MCF 10A (cell line): ENCODE data around the gene FADD. TPM values are rescaled to one million over a fixed set of nuclear protein-coding genes. Genes with fewer than 3 reads are reported as not detected.

ENCODE experiments used
- BruUV-seq: library from RNA; stranded (reverse); fragments of 400-500 nt; replicated peaks from 2 replicates; lab custom pipeline; 2021; lab: Mats Ljungman, UMichigan
- CTCF ChIA-PET: fragments of 300-600 bp; sonication (Branson Sonifier 250); formaldehyde crosslinking; extraction: SDS; loops from one replicate; lab custom pipeline; 2021; ENCODE audit warnings: antibody characterized with exemption, inconsistent platforms; lab: Yijun Ruan, JAX
- POLR2A ChIA-PET: fragments of 300-600, 350-650 bp; sonication (Branson Sonifier 250); formaldehyde crosslinking; extraction: SDS; loops from one replicate; lab custom pipeline; 2020; ENCODE audit warnings: antibody characterized with exemption, inconsistent platforms; lab: Yijun Ruan, JAX
- DNase-seq: peaks from one replicate; pipeline ENCODE4 v3.0.0-alpha.2; 2018; ENCODE audit not compliant: unreplicated experiment
- H3K27ac Mint-ChIP-seq: one replicate; pipeline ENCODE4 v1.8.0; 2022; ENCODE audit warnings: mild to moderate bottlenecking, low read depth, mixed read lengths; ENCODE audit not compliant: unreplicated experiment
- H3K27me3 Mint-ChIP-seq: one replicate; pipeline ENCODE4 v1.8.0; 2022; ENCODE audit warnings: mixed read lengths; ENCODE audit not compliant: insufficient read depth, unreplicated experiment
- H3K36me3 Mint-ChIP-seq: one replicate; pipeline ENCODE4 v1.8.0; 2022; ENCODE audit warnings: mild to moderate bottlenecking, moderate library complexity, mixed read lengths; ENCODE audit not compliant: insufficient read depth, unreplicated experiment
- H3K4me1 Mint-ChIP-seq: one replicate; pipeline ENCODE4 v1.8.0; 2022; ENCODE audit warnings: mixed read lengths; ENCODE audit not compliant: insufficient read depth, unreplicated experiment
- H3K4me3 Mint-ChIP-seq: one replicate; pipeline ENCODE4 v1.8.0; 2022; ENCODE audit warnings: mild to moderate bottlenecking, moderate library complexity, mixed read lengths; ENCODE audit not compliant: unreplicated experiment
- H3K9me3 Mint-ChIP-seq: one replicate; pipeline ENCODE4 v1.8.0; 2022; ENCODE audit warnings: mixed read lengths; ENCODE audit not compliant: unreplicated experiment
- intact Hi-C: fragments of 100-400 bp; cut with micrococcal nuclease; formaldehyde crosslinking; loops from 2 replicates; pipeline ENCODE4 v1.14.1; 2022
- total RNA-seq: library from RNA; stranded (reverse); gene quantifications from 2 replicates; pipeline ENCODE4 v1.2.3, GENCODE V29; 2022
- TF ChIP-seq, protein P1 (sequence below): fragments of 200-600 bp; IDR thresholded peaks from one replicate; pipeline ENCODE4 v1.8.0; 2022; ENCODE audit warnings: antibody characterized with exemption, mild to moderate bottlenecking; ENCODE audit not compliant: unreplicated experiment

Gene FADD
- total RNA-seq, 1 experiment from 2014 or later, result 37.1 TPM

DNA sequence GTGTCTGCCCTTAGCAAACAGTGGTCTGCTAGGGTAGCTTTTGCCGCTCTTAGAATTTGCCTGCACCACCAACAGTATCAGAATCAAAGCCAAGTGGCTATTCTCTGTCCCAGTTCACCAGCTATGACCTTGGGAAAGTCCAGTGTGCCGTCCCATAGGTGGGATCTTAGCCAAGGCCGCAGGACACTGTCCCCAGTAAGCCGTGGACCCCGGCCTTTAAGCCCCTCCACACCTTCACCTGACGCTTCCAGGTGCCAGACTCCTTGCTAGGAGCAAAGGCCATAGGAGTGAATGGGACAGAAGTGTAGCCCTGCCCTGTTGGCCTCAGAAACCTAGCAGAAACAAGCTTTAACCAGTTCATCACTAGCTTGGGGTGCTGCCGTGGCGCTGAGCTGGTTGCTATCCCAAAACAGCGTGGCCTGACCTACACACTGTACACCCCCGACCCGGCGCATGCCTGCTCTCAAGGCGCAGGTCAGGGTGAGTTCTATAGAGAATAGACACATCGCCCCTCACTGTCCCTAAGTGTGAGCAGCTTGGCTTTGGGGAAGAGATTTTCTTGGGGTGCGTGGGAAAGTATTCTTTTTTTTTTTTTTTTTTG lies 4.5 kb downstream of the FADD start:
- ChIA-PET CTCF (interaction anchor here (0.7 to 1.1 kb wide), 2 partner anchors 298 to 317 kb away, joined by 3 to 4 read pairs; no protein-coding TSS in a partner anchor), POLR2A (interaction anchor here (0.9 kb wide), 1 partner anchor 12 kb away, joined by 3 read pairs; no protein-coding TSS in a partner anchor)
- BruUV-seq, result no TSS peak
- H3K36me3 Mint-ChIP-seq, result peaks cover 64% of the 10 kb centered on the region
- H3K9me3 Mint-ChIP-seq, result no peaks in the 10 kb centered on the region
- H3K4me3 Mint-ChIP-seq, result no peak overlapping the region
- H3K4me1 Mint-ChIP-seq, result peaks cover 34% of the 10 kb centered on the region
- DNase-seq, result no peak
- intact Hi-C loops, result no loop called here
- no peaks in the 10 kb centered on the region for H3K27me3 Mint-ChIP-seq
- TF ChIP-seq, protein P1, sequence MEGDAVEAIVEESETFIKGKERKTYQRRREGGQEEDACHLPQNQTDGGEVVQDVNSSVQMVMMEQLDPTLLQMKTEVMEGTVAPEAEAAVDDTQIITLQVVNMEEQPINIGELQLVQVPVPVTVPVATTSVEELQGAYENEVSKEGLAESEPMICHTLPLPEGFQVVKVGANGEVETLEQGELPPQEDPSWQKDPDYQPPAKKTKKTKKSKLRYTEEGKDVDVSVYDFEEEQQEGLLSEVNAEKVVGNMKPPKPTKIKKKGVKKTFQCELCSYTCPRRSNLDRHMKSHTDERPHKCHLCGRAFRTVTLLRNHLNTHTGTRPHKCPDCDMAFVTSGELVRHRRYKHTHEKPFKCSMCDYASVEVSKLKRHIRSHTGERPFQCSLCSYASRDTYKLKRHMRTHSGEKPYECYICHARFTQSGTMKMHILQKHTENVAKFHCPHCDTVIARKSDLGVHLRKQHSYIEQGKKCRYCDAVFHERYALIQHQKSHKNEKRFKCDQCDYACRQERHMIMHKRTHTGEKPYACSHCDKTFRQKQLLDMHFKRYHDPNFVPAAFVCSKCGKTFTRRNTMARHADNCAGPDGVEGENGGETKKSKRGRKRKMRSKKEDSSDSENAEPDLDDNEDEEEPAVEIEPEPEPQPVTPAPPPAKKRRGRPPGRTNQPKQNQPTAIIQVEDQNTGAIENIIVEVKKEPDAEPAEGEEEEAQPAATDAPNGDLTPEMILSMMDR, result no peak
- H3K27ac Mint-ChIP-seq, result peak overlapping the region; percentile 61

DNA sequence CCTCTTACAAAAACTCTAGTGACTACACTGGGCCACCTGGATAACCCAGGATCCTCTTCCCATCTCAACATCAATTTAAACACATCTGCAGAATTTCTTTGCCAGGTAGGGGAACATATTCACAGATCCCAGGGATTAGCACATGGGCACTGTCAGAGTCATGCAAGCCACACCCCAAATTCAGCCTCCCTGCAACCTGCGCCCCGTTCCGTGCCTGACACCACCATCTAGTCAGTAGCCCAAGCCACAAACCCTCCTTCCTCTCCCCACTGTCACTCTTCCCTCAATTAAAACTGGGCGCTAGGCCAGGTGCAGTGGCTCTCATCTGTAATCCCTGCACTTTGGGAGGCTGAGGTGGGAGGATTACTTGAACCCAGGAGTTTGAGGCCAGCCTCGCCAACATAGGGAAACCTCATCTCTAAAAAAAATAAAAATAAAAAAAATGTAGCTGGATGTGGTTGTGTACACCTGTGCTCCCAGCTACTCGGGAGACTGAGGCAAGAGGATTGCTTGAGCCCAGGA lies 6.4 kb downstream of the FADD start:
- Mint-ChIP-seq H3K36me3 (peaks cover 64% of the 10 kb centered on the region), H3K27ac (no peak overlapping the region), H3K27me3 (no peaks in the 10 kb centered on the region), H3K4me1 (peaks cover 32% of the 10 kb centered on the region), H3K9me3 (no peaks in the 10 kb centered on the region), H3K4me3 (no peak overlapping the region)
- intact Hi-C loops, result no loop called here
- TF ChIP-seq, protein P1, result no peak
- no TSS peak for BruUV-seq
- DNase-seq, result no peak
- ChIA-PET CTCF (no interaction called here), POLR2A (interaction anchor here (0.6 kb wide), 1 partner anchor 34 kb away, joined by 3 read pairs; no protein-coding TSS in a partner anchor)

DNA sequence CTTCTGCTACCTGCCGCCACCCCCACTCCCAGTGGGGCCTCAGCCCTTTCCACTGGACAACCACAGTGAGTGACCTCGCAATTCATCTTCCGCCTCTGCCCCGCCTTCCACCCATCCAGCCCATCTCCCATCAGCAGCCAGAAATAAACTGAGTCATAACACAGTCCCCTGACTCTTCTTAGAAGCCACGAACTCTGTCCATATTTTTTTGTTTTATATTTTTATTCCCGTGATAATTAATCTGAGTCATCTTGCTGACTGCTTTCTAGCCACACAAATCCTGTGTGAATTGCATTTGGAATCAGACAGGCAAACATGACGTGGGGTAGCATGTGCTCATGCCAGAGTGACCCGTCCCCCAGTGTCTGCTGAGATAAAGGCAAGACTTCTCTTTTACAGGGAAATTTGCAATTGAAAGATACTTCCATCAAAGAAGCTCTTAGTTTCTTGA lies 7.0 kb downstream of the FADD start:
- Mint-ChIP-seq H3K27me3 (no peaks in the 10 kb centered on the region), H3K27ac (no peak overlapping the region), H3K4me3 (no peak overlapping the region), H3K36me3 (peaks cover 58% of the 10 kb centered on the region), H3K9me3 (no peaks in the 10 kb centered on the region), H3K4me1 (peaks cover 26% of the 10 kb centered on the region)
- ChIA-PET POLR2A (interaction anchor here (0.6 to 1.5 kb wide), 3 partner anchors 10 to 34 kb away, joined by 3 to 4 read pairs (median 4); no protein-coding TSS in a partner anchor), CTCF (interaction anchor here (0.7 kb wide), 1 partner anchor 534 kb away, joined by 3 read pairs; no protein-coding TSS in a partner anchor)
- no TSS peak for BruUV-seq
- DNase-seq, result no peak
- TF ChIP-seq, protein P1, result no peak
- intact Hi-C loops, result no loop called here

DNA sequence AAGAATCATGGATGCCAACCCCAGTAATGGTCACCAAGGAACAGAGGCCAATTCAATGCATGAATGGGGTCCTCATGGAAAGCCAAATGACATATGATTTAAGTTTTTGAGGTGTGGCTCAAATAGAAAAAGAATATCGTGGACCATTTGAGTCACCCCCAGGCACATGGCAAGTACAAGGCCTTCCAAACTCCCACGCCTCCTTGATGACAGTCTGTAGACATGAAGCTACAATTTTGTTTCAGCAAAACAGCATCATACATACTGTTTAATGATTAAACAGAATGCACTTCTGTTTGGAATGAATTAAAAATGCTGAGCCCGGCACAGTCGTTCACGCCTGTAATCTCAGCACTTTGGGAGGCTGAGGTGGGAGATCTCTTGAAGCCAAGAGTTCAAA lies 7.4 kb downstream of the FADD start:
- TF ChIP-seq, protein P1, result no peak
- Mint-ChIP-seq H3K4me1 (peaks cover 22% of the 10 kb centered on the region), H3K27ac (no peak overlapping the region), H3K27me3 (no peaks in the 10 kb centered on the region), H3K4me3 (no peak overlapping the region), H3K36me3 (peaks cover 54% of the 10 kb centered on the region), H3K9me3 (no peaks in the 10 kb centered on the region)
- no peak for DNase-seq
- BruUV-seq, result no TSS peak
- ChIA-PET CTCF (interaction anchor here (0.7 kb wide), 1 partner anchor 534 kb away, joined by 3 read pairs; no protein-coding TSS in a partner anchor), POLR2A (interaction anchor here (0.9 to 1.5 kb wide), 2 partner anchors 9 to 22 kb away, joined by 4 read pairs; no protein-coding TSS in a partner anchor)
- intact Hi-C loops, result no loop called here
